ENCODE results near the gene UBE2G1.
"Not testable (repeated sequence)": the region's sequence is repeated elsewhere in the genome, so short reads cannot be mapped to it uniquely, and the experiment has no call there.

The UBE2G1 gene

GRCh38 chr17:4297351-4297750 is 69.1 kb downstream of the UBE2G1 start:
- DNase-seq, result no peak

GRCh38 chr17:4295686-4296085 is 70.8 kb downstream of the UBE2G1 start:
- no peak for DNase-seq

- DNase-seq, result peak in 1 of 2 experiments; percentile 15
These were observed 72.9 kb downstream of the UBE2G1 start for GRCh38 chr17:4293572-4293971.

GRCh38 chr17:4287710-4288109 is 78.8 kb downstream of the UBE2G1 start:
- DNase-seq, result no peak

- no peak for DNase-seq
These were observed 90.0 kb downstream of the UBE2G1 start for GRCh38 chr17:4276514-4276913.

- DNase-seq, result no peak
These were observed 93.5 kb downstream of the UBE2G1 start for GRCh38 chr17:4272972-4273368.

- no peak for DNase-seq
These were observed 94.1 kb downstream of the UBE2G1 start for GRCh38 chr17:4272213-4272971.

- no peak for DNase-seq
These were observed 95.7 kb downstream of the UBE2G1 start for GRCh38 chr17:4270736-4271135.

GRCh38 chr17:4269915-4270314 is 96.6 kb downstream of the UBE2G1 start:
- no peak for DNase-seq

GRCh38 chr17:4267402-4267801 is 99.1 kb downstream of the UBE2G1 start:
- no peak for DNase-seq

- DNase-seq, result no peak
These were observed 99.9 kb downstream of the UBE2G1 start for GRCh38 chr17:4266550-4266949.

GRCh38 chr17:4263282-4264215 is 102.9 kb downstream of the UBE2G1 start, which contains the start of gene ANKFY1:
Gene ANKFY1 (minus strand): TSS chr17:4263979. CDS start chr17:4263941, 38 bp downstream.
- DNase-seq, result peak; percentile 65 to 81

GRCh38 chr17:4262703-4263102 is 103.8 kb downstream of the UBE2G1 start:
- no peak for DNase-seq

- no peak for DNase-seq
These were observed 105.0 kb downstream of the UBE2G1 start for GRCh38 chr17:4261452-4261851.

- DNase-seq, result no peak
These were observed 107.6 kb downstream of the UBE2G1 start for GRCh38 chr17:4258867-4259266.

GRCh38 chr17:4256952-4257351 is 109.5 kb downstream of the UBE2G1 start:
- DNase-seq, result no peak

GRCh38 chr17:4255271-4255670 is 111.2 kb downstream of the UBE2G1 start:
- not testable (repeated sequence) for DNase-seq

- no peak for DNase-seq
These were observed 115.6 kb downstream of the UBE2G1 start for GRCh38 chr17:4250887-4251286.

- peak; percentile 38 to 56 for DNase-seq
These were observed 116.9 kb downstream of the UBE2G1 start for GRCh38 chr17:4249452-4250029.

- DNase-seq, result no peak
These were observed 117.8 kb downstream of the UBE2G1 start for GRCh38 chr17:4248504-4249277.

GRCh38 chr17:4247971-4248388 is 118.5 kb downstream of the UBE2G1 start:
- no peak for DNase-seq

- no peak for DNase-seq
These were observed 119.0 kb downstream of the UBE2G1 start for GRCh38 chr17:4247361-4247970.

Data from Kasumi-1 (cell line).